B cell (primary cell): ENCODE results near the gene PRKCZ. TPM values are rescaled to one million over a fixed set of nuclear protein-coding genes. Genes with fewer than 3 reads are reported as not detected.

Source experiments
- ATAC-seq: fragments of 200-7000 bp; cut with Tn5 transposase; one replicate; pipeline ENCODE4 v1.10.0; 2021; ENCODE audit warnings: low read depth, mild to moderate bottlenecking, moderate number of reproducible peaks, moderate library complexity
- CTCF ChIA-PET: fragments of 350-600 bp; sonication (Branson Sonifier 250); formaldehyde crosslinking; loops from one replicate; lab custom pipeline; 2021; ENCODE audit warnings: antibody characterized with exemption, inconsistent platforms; lab: Charles Lee
- POLR2A ChIA-PET: fragments of 350-600 bp; sonication (Branson Sonifier 250); formaldehyde crosslinking; loops from one replicate; lab custom pipeline; 2021; ENCODE audit warnings: antibody characterized with exemption; lab: Charles Lee
- DNase-seq: peaks from one replicate; pipeline ENCODE4 v3.0.0; 2013
- H2AFZ ChIP-seq: 2 replicates; pipeline ENCODE4 v1.6.1; 2012; ENCODE audit warnings: mild to moderate bottlenecking, low read depth, low read length; ENCODE audit not compliant: insufficient read depth, poor library complexity, severe bottlenecking
- H3K27ac ChIP-seq, 2 donors: 1 replicate in 1 of 2; 2 replicates in 1 of 2; pipeline ENCODE4 v1.5.1; 2012 to 2013; ENCODE audit warnings: low read length in 2 of 2, mild to moderate bottlenecking in 2 of 2, moderate library complexity in 1 of 2
- H3K27me3 ChIP-seq, 4 experiments: fragments of 200-600 bp in 1 of 4; sonication (generic) in 1 of 4; replicated peaks in 1 of 4; 1 replicate in 2 of 4; 2 replicates in 2 of 4; pipeline versions ENCODE4 v1.6.1 to v1.7.0; 2013 to 2016; ENCODE audit warnings: low read length in 3 of 4, mild to moderate bottlenecking in 2 of 4, mixed read lengths in 1 of 4, moderate library complexity in 1 of 4; ENCODE audit not compliant: insufficient read depth in 4 of 4, control insufficient read depth in 3 of 4; ENCODE audit errors: control extremely low read depth in 1 of 4
- H3K36me3 ChIP-seq, 2 experiments: replicated peaks in 1 of 2; 1 replicate in 1 of 2; 2 replicates in 1 of 2; pipeline versions ENCODE4 v1.6.1 to v1.7.1; 2013; ENCODE audit warnings: low read length in 1 of 2; ENCODE audit not compliant: insufficient read depth in 2 of 2, control insufficient read depth in 1 of 2; ENCODE audit errors: control extremely low read depth in 1 of 2, extremely low read depth in 1 of 2
- H3K4me1 ChIP-seq, 2 donors: fragments of 200-600 bp in 1 of 2; sonication (generic) in 1 of 2; 1 replicate in 1 of 2; 2 replicates in 1 of 2; pipeline versions ENCODE4 v1.5.1 to v1.6.1; 2013 to 2017; ENCODE audit warnings: low read length in 2 of 2; ENCODE audit not compliant: control insufficient read depth in 2 of 2, insufficient read depth in 2 of 2
- H3K4me2 ChIP-seq: replicated peaks from 2 replicates; pipeline ENCODE3; 2012; ENCODE audit warnings: mild to moderate bottlenecking, low read depth, low read length; ENCODE audit not compliant: poor library complexity, severe bottlenecking
- H3K4me3 ChIP-seq, 5 experiments: fragments of 200-600 bp in 1 of 5; sonication (generic) in 1 of 5; 1 replicate in 3 of 5; 2 replicates in 2 of 5; pipeline versions ENCODE4 v1.5.1 to v1.7.0; 2011 to 2016; ENCODE audit warnings: low read length in 4 of 5, mild to moderate bottlenecking in 4 of 5, low read depth in 2 of 5, control low read depth in 1 of 5, moderate library complexity in 1 of 5; ENCODE audit not compliant: insufficient read depth in 1 of 5; ENCODE audit errors: control extremely low read depth in 1 of 5, extremely low read depth in 1 of 5
- H3K79me2 ChIP-seq: fragments of 200-600 bp; sonication (generic); one replicate; pipeline ENCODE4 v1.6.0; 2016; ENCODE audit warnings: low read length; ENCODE audit not compliant: control insufficient read depth, insufficient read depth
- H3K9ac ChIP-seq: fragments of 200-600 bp; sonication (generic); 2 replicates; pipeline ENCODE4 v1.6.1; 2017; ENCODE audit warnings: mild to moderate bottlenecking, low read length, moderate library complexity
- H3K9me3 ChIP-seq, 3 donors: one replicate each; pipeline versions ENCODE4 v1.6.1 to v1.7.1; 2013; ENCODE audit warnings: low read length in 2 of 3; ENCODE audit not compliant: control insufficient read depth in 2 of 3, insufficient read depth in 1 of 3; ENCODE audit errors: control extremely low read depth in 1 of 3
- H4K20me1 ChIP-seq: 2 replicates; pipeline ENCODE4 v1.6.0; 2012; ENCODE audit warnings: mild to moderate bottlenecking, low read length; ENCODE audit not compliant: insufficient read depth, control insufficient read depth, poor library complexity, severe bottlenecking
- H3K27ac Mint-ChIP-seq: one replicate; pipeline ENCODE4 v1.8.0; 2021; ENCODE audit warnings: mixed read lengths
- H3K27me3 Mint-ChIP-seq: one replicate; pipeline ENCODE4 v1.8.0; 2021; ENCODE audit warnings: mixed read lengths
- H3K4me1 Mint-ChIP-seq: one replicate; pipeline ENCODE4 v1.8.0; 2021; ENCODE audit warnings: mixed read lengths
- H3K4me3 Mint-ChIP-seq: one replicate; pipeline ENCODE4 v1.8.0; 2021; ENCODE audit warnings: mixed read lengths
- H3K9me3 Mint-ChIP-seq: one replicate; pipeline ENCODE4 v1.8.0; 2022; ENCODE audit warnings: mixed read lengths; ENCODE audit not compliant: insufficient read depth
- EZH2 ChIP-seq: IDR thresholded peaks from 2 replicates; pipeline ENCODE4 v1.6.1; 2012; ENCODE audit warnings: borderline replicate concordance, low read depth, mild to moderate bottlenecking, moderate library complexity, low read length; ENCODE audit not compliant: insufficient read depth, poor library complexity, severe bottlenecking
- WGBS: methylation state at CpG from one replicate; pipeline ENCODE4 v1.1.5; 2013; ENCODE audit warnings: missing lambda C conversion rate; ENCODE audit not compliant: insufficient coverage; 5-methylcytosine and 5-hydroxymethylcytosine counted together
- intact Hi-C: fragments of 100-400 bp; cut with micrococcal nuclease; formaldehyde crosslinking; loops from one replicate; pipeline ENCODE4 v1.10.0; 2022
- polyA plus RNA-seq: library from polyadenylated mRNA; depleted of rRNA; stranded (reverse); fragments of >200 nt; gene quantifications from 2 replicates; pipeline ENCODE4 v1.2.3, GENCODE V29; 2012
- total RNA-seq, 2 donors: library from RNA; stranded (reverse); fragments of 120-200 nt in 1 of 2; gene quantifications; 1 replicate in 1 of 2; 2 replicates in 1 of 2; pipeline versions ENCODE4 v1.2.3 to v1.2.4, GENCODE V29; 2013 to 2022
- TF ChIP-seq, protein P1 (sequence below): fragments of 200-600 bp; IDR thresholded peaks from one replicate; pipeline ENCODE4 v1.8.0; 2022; ENCODE audit warnings: antibody characterized with exemption, mild to moderate bottlenecking

PRKCZ gene
- total and polyA plus RNA-seq, 2 donors (not counting 1 experiment from before 2014, with no cell fraction given): 17.9 to 53.2 TPM

DNA sequence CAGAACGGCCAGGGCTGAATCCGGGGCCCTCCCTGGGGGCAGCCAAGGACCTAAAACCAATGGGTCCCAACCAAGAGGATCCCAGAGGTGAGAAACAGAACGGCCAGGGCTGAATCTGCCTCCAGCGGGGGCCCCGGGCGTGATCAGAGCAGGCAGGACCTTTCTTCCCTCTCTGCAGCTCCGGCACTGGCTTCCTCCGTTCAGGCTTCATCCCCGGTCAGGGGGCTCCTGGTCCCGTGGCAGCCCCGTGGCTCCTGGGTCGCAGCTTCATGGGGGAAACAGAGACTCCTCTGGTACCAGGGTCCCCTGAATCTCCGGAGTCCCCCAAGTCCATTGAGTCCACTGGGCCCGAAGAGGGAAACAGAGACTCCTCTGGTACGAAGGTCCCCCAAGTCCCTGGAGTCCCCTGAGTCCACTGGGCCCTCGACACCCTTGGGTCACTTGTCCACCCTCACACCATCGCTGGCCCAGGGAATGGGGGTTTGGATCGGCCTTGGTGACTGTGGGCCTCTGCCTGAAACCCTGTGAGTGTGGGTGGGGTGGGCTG is 60.1 kb downstream of the PRKCZ start:
- CTCF ChIA-PET: interaction anchor here (2.3 to 2.8 kb wide), 2 partner anchors 30 kb away, joined by 12 to 24 read pairs; no protein-coding TSS in a partner anchor
- Histone ChIP-seq H3K9me3 (no peaks in the 10 kb centered on the region), H3K27ac (no peak overlapping the region), H4K20me1 (no peaks in the 10 kb centered on the region), H3K4me2 (no peak overlapping the region), H3K9ac (no peak overlapping the region), H2AFZ (no peak overlapping the region), H3K79me2 (peaks cover 11% of the 10 kb centered on the region), H3K36me3 (peaks cover 0 to 4% of the 10 kb centered on the region in 2 experiments), H3K4me1 (peaks cover 20 to 22% of the 10 kb centered on the region in 2 donors), H3K4me3 (no peak overlapping the region), H3K27me3 (no peaks in the 10 kb centered on the region)
- 98% methylated on average over 13 of the region's 18 CpGs for WGBS
- POLR2A ChIA-PET: interaction anchor here (0.7 kb wide), 1 partner anchor 23 kb away, joined by 3 read pairs; no protein-coding TSS in a partner anchor
- Mint-ChIP-seq H3K27me3 (no peaks in the 10 kb centered on the region), H3K4me3 (no peak overlapping the region), H3K4me1 (peaks cover 18% of the 10 kb centered on the region), H3K9me3 (no peaks in the 10 kb centered on the region), H3K27ac (no peak overlapping the region)
- intact Hi-C loops: no loop called here
- ATAC-seq: no peak
- TF ChIP-seq, protein P1, sequence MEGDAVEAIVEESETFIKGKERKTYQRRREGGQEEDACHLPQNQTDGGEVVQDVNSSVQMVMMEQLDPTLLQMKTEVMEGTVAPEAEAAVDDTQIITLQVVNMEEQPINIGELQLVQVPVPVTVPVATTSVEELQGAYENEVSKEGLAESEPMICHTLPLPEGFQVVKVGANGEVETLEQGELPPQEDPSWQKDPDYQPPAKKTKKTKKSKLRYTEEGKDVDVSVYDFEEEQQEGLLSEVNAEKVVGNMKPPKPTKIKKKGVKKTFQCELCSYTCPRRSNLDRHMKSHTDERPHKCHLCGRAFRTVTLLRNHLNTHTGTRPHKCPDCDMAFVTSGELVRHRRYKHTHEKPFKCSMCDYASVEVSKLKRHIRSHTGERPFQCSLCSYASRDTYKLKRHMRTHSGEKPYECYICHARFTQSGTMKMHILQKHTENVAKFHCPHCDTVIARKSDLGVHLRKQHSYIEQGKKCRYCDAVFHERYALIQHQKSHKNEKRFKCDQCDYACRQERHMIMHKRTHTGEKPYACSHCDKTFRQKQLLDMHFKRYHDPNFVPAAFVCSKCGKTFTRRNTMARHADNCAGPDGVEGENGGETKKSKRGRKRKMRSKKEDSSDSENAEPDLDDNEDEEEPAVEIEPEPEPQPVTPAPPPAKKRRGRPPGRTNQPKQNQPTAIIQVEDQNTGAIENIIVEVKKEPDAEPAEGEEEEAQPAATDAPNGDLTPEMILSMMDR: no peak
- no peak for TF ChIP-seq EZH2
- no peak for DNase-seq
